Activated CD8-positive, alpha-beta memory T cell treated with anti-CD3 and anti-CD28 coated beads for 36 hours (primary cell): ENCODE measurements around the gene CBLL2. TPM values are rescaled to one million over a fixed set of nuclear protein-coding genes. Genes with fewer than 3 reads are reported as not detected.

Experiments used
- total RNA-seq, 2 experiments: library from RNA; stranded (reverse); gene quantifications; one replicate each; pipeline ENCODE4 v1.2.3, GENCODE V29; 2021

Gene CBLL2
- total RNA-seq, 2 experiments from 2014 or later, result not detected

Other genes starting within 250 kb of the CBLL2 start
- 10 to 100 TPM; 32.6 TPM for gene PHEX, start 240.6 kb upstream of the CBLL2 start, total RNA-seq